Mesodermal cell (in vitro differentiated cells): Measurements from ENCODE around the gene DOCK2.
"Not testable (repeated sequence)": the region's sequence is repeated elsewhere in the genome, so short reads cannot be mapped to it uniquely, and the experiment has no call there.

Source experiments
- H3K27ac ChIP-seq: 2 replicates; pipeline ENCODE4 v1.7.0; 2013; ENCODE audit warnings: mild to moderate bottlenecking, low read depth, low read length, moderate library complexity; ENCODE audit not compliant: severe bottlenecking
- H3K36me3 ChIP-seq: 2 replicates; pipeline ENCODE4 v1.7.1; 2013; ENCODE audit warnings: mild to moderate bottlenecking, low read length, moderate library complexity; ENCODE audit not compliant: control insufficient read depth, insufficient read depth
- H3K4me1 ChIP-seq: one replicate; pipeline ENCODE4 v1.7.1; 2013; ENCODE audit warnings: mild to moderate bottlenecking, low read length; ENCODE audit not compliant: insufficient read depth, control insufficient read depth, poor library complexity, severe bottlenecking
- H3K4me3 ChIP-seq: 2 replicates; pipeline ENCODE4 v1.7.0; 2013; ENCODE audit warnings: low read length, control low read depth, mild to moderate bottlenecking; ENCODE audit not compliant: insufficient read depth, poor library complexity, severe bottlenecking; ENCODE audit errors: extremely low read depth
- H3K9me3 ChIP-seq: 2 replicates; pipeline ENCODE4 v1.7.1; 2013; ENCODE audit warnings: mild to moderate bottlenecking, low read length, moderate library complexity; ENCODE audit not compliant: control insufficient read depth
- WGBS, 2 experiments: methylation state at CpG; one replicate each; pipeline ENCODE4 v1.1.5; 2013; ENCODE audit warnings: missing lambda C conversion rate in 2 of 2; ENCODE audit not compliant: insufficient coverage in 2 of 2; 5-methylcytosine and 5-hydroxymethylcytosine counted together

The DOCK2 gene

GRCh38 chr5:169717288-169717687 lies 80.2 kb downstream of the DOCK2 start:
- WGBS, 2 experiments, result 94 to 97% methylated on average over 3 of the region's 3 CpGs
- Histone ChIP-seq H3K36me3 (no peaks in the 10 kb centered on the region), H3K4me3 (no peak overlapping the region), H3K27ac (no peak overlapping the region), H3K4me1 (no peaks in the 10 kb centered on the region), H3K9me3 (peaks cover 11% of the 10 kb centered on the region)

DNA sequence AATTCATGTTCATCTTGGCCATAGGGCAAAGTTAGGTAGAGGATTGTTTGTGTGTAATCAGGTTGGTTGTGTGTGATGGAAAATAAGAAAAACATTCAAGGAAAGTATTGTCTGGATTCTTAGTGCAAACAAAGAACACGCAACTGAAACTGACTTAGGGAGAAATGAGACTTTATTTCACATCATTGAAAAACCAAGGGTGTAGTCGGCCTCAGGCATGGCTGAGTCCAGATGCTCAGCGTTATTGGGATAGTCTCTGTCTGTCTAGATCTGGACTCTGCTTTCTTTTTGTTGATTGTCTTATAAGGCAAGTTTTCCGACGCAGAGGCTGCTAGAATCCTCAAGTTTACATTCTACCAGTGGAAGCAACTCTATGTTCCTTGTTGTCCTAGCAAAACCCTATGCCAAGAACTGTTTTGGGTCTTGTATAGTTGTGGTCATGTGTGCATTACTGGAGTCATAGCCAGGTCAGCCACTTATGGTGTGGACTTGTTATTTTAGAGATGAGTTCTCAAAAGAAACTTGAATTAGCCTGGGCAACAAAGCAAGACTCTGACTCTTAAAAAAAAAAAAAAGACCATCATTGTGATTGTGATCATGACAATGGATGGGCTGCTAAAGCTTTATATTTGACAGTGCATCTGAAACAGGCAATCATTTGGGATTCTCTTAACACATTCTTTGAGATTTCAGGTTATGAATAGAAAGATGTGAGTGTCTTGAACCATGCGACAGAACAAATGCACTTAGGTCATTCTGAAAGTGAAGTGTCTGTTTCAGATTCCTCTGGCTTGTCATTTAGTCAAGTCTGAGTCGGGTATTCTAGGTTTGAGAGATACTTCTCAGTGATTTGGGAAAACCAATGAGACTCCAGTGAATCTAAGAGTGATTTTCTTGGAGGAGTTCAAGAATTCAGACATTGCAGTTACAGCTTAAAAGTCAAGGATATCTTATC lies 82.6 kb downstream of the DOCK2 start:
- WGBS, 2 experiments, result 78 to 81% methylated on average over 5 of the region's 7 CpGs
- no peak overlapping the region for H3K4me3 ChIP-seq

GRCh38 chr5:169721771-169722170 lies 84.7 kb downstream of the DOCK2 start:
- Histone ChIP-seq H3K36me3 (no peaks in the 10 kb centered on the region), H3K4me3 (no peak overlapping the region), H3K4me1 (no peaks in the 10 kb centered on the region), H3K9me3 (peaks cover 5% of the 10 kb centered on the region), H3K27ac (no peak overlapping the region)
- 91% methylated on average over 1 of the region's 2 CpGs; no CpG with 5 or more reads in 1 of the 2 experiments for WGBS, 2 experiments

More for the DNA sequence above, 82.6 kb downstream of the DOCK2 start:
- H3K27ac ChIP-seq, result no peak overlapping the region
- no peaks in the 10 kb centered on the region for H3K36me3 ChIP-seq
- no peaks in the 10 kb centered on the region for H3K4me1 ChIP-seq
- peaks cover 5% of the 10 kb centered on the region for H3K9me3 ChIP-seq

- WGBS, 2 experiments, result 91 to 98% methylated on average over 1 to 2 of the region's 3 CpGs
- H3K36me3 ChIP-seq, result no peaks in the 10 kb centered on the region
- no peak overlapping the region for H3K27ac ChIP-seq
- peaks cover 5% of the 10 kb centered on the region for H3K9me3 ChIP-seq
- no peak overlapping the region for H3K4me3 ChIP-seq
- no peaks in the 10 kb centered on the region for H3K4me1 ChIP-seq
These were observed 86.2 kb downstream of the DOCK2 start for GRCh38 chr5:169723103-169723831.

GRCh38 chr5:169724303-169725087 lies 87.4 kb downstream of the DOCK2 start:
- no peaks in the 10 kb centered on the region for H3K4me1 ChIP-seq
- H3K9me3 ChIP-seq, result peaks cover 5% of the 10 kb centered on the region
- H3K4me3 ChIP-seq, result no peak overlapping the region
- H3K36me3 ChIP-seq, result no peaks in the 10 kb centered on the region
- no peak overlapping the region for H3K27ac ChIP-seq
- 91 to 95% methylated on average over 3 to 6 of the region's 10 CpGs for WGBS, 2 experiments

DNA sequence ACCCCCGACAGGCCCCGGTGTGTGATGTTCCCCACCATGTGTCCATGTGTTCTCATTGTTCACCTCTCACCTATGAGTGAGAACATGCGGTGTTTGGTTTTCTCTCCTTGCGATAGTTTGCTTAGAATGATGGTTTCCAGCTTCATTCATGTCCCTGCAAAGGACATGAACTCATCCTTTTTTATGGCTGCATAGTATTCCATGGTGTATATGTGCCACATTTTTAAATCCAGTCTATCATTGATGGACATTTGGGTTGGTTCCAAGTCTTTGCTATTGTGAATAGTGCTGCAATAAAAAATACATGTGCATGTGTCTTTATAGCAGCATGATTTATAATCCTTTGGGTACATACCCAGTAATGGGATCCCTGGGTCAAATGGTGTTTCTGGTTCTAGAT lies 88.6 kb downstream of the DOCK2 start:
- not testable (repeated sequence) for H3K36me3 ChIP-seq, H3K4me3 ChIP-seq, H3K9me3 ChIP-seq, H3K4me1 ChIP-seq, H3K27ac ChIP-seq
- 100% methylated on average over 2 of the region's 4 CpGs; no CpG with 5 or more reads in 1 of the 2 experiments for WGBS, 2 experiments

GRCh38 chr5:169728418-169728817 lies 91.3 kb downstream of the DOCK2 start:
- H3K27ac ChIP-seq, result no peak overlapping the region
- H3K4me3 ChIP-seq, result no peak overlapping the region
- no peaks in the 10 kb centered on the region for H3K9me3 ChIP-seq
- no peaks in the 10 kb centered on the region for H3K36me3 ChIP-seq
- H3K4me1 ChIP-seq, result no peaks in the 10 kb centered on the region
- WGBS, 2 experiments, result 100% methylated on average over 1 of the region's 1 CpG

GRCh38 chr5:169731221-169731620 lies 94.1 kb downstream of the DOCK2 start:
- Histone ChIP-seq H3K9me3 (no peaks in the 10 kb centered on the region), H3K4me3 (no peak overlapping the region), H3K27ac (no peak overlapping the region), H3K4me1 (no peaks in the 10 kb centered on the region), H3K36me3 (no peaks in the 10 kb centered on the region)
- 90 to 93% methylated on average over 3 of the region's 6 CpGs for WGBS, 2 experiments

DNA sequence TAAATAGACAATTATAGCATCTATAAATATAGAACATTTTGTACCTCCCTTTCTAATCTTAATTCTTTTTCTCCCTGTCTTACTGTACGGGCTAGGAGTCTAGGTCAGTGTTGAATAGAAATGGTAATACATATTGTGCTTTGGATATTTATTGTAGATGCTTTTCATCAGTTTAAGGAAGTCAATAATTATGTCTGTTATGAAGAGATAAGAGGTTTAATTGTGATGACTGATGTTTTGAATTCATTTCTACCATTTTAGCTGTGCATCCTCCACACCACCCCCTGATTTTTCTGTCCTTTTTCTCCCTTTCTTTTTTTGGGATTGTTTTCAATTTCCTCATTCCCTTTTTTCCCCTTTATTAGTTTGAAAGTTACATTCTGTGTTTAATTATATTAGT lies 95.8 kb downstream of the DOCK2 start:
- no peak overlapping the region for H3K27ac ChIP-seq
- no peak overlapping the region for H3K4me3 ChIP-seq
- H3K9me3 ChIP-seq, result no peaks in the 10 kb centered on the region
- H3K4me1 ChIP-seq, result no peaks in the 10 kb centered on the region
- H3K36me3 ChIP-seq, result no peaks in the 10 kb centered on the region
- WGBS, 2 experiments, result no CpG with 5 or more reads among the region's 1 CpG

GRCh38 chr5:169735913-169736312 lies 98.8 kb downstream of the DOCK2 start:
- WGBS, 2 experiments, result 100% methylated on average over 1 of the region's 3 CpGs; no CpG with 5 or more reads in 1 of the 2 experiments
- Histone ChIP-seq H3K36me3 (no peaks in the 10 kb centered on the region), H3K9me3 (no peaks in the 10 kb centered on the region), H3K4me3 (no peak overlapping the region), H3K27ac (no peak overlapping the region), H3K4me1 (no peaks in the 10 kb centered on the region)
